Stimulated activated CD8-positive, alpha-beta memory T cell treated with anti-CD3 and anti-CD28 coated beads, Interleukin-7, amount 100 ng/mL, for 1 hour (primary cell): ENCODE data around the gene DPP10.

Source experiments
- DNase-seq, 2 donors: peaks; one replicate each; pipeline ENCODE4 v3.0.0-alpha.2; 2020; ENCODE audit warnings: low read depth in 2 of 2

DPP10 gene

DNA sequence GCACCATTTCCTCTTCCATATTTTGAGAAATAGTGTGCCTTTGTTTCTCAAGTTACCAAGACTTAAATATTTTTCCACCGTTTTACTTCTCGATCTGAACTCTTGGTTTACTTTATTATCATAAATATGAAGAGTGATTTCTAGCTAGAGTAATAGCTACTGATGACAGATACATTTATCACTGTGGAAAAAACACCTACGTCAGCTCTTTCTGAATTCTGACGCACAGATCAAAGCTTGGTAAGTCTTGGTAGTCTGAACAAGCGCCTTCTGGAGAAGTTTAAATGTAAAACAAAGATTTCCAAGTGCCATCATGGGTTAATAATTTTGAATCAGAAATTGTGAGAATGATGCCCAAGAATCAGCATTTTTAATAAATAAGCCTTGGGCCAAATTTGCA lies 367.7 kb downstream of the DPP10 start:
- DNase-seq = no peak

- DNase-seq = no peak
Observed at GRCh38 chr2:114812261-114812660, 369.8 kb downstream of the DPP10 start.

GRCh38 chr2:114814355-114814754 lies 371.9 kb downstream of the DPP10 start:
- no peak for DNase-seq

DNA sequence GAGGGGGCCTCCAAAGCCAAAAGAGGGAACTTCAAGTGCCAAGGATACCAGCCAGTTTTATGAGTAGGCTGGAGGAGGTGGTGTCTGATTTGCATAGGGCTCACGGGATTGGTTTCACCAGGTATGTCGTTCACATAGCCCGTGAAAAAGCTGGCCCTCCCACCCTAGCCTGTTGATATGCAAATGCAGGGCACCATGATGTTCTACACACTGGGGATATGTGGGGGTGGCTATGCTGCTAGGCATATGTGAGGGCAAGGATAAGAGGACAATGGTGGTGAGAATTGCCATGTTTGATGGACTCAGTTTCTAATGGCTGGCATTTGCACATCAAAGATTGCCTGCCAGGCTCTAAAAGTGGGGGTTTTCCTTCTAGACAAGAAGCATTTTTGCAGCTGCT lies 378.6 kb downstream of the DPP10 start:
- no peak for DNase-seq

DNA sequence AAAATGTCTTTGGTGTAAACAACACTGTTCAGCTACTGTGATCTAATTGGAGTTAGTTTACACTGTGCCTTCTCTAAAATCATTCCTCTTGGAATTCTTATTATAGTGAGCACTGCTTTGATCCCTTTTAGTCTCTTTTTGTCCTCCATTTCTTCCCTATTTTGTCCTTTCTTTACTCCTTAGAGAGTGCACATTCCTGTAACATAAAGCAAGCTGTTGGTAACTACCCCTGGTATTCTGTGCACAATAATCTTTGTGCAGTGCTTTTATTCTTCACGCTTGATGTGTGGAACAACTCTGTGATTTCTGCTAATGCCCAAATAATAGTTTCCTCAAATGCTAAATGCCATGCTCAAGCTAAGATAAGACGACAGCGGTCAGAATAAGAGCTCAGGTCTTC lies 401.5 kb downstream of the DPP10 start:
- no peak for DNase-seq

GRCh38 chr2:114857196-114857595 lies 414.8 kb downstream of the DPP10 start:
- no peak for DNase-seq

GRCh38 chr2:114859726-114860510 lies 417.5 kb downstream of the DPP10 start:
- DNase-seq = no peak

DNA sequence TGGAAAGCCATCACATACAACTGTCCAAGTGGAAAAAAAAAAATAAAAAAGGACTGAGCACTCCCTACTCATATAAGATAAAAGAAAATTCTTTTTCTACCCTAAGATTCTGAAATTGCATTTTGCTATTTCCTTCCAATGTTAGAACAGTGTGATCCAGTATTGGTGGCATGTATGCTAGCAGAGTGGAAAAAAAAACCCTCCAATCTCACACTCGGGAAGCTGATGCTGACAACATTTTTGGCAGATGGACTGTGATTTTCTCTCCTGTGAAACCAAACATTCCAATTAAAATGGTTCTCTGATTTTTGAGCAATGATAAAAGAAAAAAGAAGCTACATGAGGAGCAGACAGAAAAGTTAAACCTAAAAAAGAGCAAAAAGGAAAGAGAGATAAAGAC lies 419.8 kb downstream of the DPP10 start:
- no peak for DNase-seq

- no peak for DNase-seq
Observed at GRCh38 chr2:114864901-114865300, 422.5 kb downstream of the DPP10 start.

- DNase-seq = no peak
Observed at GRCh38 chr2:114880046-114880445, 437.6 kb downstream of the DPP10 start.

DNA sequence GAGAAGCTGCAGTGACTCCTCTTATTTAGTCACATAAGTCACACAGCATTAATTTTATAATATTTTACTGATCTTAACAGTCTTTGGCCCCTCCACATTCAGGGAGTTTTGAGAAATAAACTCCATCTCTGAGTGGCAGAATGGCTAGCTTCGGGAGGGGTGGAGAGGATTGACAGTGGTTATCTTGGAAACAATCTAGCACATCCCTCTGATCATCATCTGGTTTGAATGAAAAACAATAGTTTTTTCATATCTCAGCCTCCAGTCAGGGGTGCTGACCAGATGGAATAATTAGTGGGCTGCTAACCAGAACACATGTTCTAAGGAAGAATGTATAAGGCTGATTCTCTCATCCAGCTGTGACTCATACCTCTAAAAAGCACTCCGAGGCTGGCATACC lies 477.5 kb downstream of the DPP10 start:
- no peak for DNase-seq

GRCh38 chr2:114922076-114922475 lies 479.6 kb downstream of the DPP10 start:
- DNase-seq = no peak

- no peak for DNase-seq
Observed at GRCh38 chr2:114925296-114926255, 483.1 kb downstream of the DPP10 start.

DNA sequence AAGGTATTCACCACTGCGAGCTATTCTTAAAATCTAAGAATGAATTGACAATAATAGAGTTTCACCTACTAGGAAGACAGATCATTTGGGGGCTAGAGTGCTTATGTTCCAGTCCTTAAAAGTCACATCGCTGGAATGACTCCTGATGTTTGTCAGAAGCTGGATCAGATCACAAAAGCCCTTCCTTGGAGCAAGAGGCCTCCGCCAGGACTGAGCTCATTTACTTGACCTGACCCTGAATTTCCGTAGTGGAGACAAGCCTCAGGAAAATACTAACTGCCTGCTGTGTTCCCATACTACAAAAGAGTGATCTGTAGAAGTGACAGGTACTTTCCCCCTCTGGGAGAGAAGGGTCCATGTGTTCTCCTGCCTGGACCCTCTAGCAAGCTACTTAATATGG lies 483.9 kb downstream of the DPP10 start:
- no peak for DNase-seq

- DNase-seq = no peak
Observed at GRCh38 chr2:114929225-114929624, 486.8 kb downstream of the DPP10 start.

GRCh38 chr2:114933671-114934241 lies 491.3 kb downstream of the DPP10 start:
- DNase-seq = no peak

DNA sequence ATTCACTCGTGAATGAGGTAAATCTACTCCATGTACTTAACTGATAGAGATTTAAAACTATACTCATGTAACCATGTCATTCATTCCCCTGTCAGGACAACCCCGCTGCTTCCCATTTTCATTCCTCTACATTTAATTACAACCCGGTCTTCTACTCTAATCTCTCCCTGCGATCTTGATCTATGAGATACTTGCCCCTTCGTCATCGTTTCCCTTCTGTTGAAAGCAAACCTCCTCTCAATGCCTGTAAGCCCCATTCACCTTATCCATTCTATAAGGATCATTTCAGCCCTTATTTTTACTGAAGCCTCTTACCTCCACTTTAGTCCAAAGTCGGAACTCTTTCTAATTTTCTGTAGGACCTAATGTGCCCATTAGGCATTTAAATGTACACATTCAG lies 492.6 kb downstream of the DPP10 start:
- no peak for DNase-seq

DNA sequence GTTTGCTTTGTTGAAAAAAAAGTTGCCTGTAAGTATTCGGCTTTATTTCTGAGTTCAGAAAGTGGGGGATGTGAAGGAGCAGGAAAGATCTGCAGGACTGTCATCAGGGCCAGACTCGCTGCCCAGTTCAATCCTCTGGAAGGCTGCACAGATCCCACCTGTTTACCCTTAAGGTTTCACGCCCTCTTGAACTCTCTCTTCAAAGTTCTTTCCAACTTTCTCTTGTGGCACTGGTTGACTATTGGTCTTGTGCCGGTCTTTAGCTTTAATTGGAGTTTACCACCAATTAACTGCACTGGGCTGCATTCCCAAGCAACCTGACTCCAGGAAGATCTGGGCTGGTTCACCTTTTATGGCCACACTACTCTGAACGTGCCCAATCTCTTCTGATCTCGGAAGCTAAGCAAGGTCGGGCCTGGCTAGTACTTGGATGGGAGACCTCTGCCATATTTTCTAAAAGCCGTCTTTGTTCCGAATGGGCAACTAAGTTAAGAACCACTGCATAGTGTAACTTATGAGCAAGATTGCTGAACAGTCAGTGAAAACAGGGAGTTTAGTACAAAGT lies 495.0 kb downstream of the DPP10 start:
- no peak for DNase-seq

DNA sequence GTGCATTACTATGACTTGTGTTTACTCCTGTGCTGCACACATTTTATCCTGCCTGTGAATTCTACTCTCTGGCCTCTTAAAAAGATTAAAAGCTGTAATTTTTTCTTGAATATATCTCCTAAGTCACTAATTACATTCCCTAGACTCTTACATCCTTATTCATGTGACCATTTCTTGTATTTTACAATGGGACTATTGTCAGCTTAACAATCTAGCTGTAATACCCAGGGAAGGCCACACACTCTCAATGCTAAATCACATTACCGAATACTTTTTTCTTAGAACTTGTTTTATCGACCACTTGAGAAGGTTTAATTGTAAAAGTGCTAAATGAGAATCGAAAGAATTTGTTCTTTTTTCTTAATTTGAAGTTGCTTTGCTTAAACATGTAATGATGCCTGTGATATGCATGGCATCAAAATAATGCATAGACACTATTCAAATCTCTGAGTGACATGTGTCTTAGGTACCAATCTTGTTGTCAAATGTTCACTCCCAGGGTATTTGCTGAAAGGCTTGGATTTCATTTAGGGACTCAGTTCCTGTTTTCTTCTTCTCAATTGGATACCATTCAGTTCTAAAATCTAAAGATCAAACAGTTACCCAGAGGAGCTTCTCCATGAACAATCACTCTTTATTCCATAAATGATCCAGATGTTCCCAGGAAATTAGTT lies 498.5 kb downstream of the DPP10 start:
- DNase-seq = no peak

DNA sequence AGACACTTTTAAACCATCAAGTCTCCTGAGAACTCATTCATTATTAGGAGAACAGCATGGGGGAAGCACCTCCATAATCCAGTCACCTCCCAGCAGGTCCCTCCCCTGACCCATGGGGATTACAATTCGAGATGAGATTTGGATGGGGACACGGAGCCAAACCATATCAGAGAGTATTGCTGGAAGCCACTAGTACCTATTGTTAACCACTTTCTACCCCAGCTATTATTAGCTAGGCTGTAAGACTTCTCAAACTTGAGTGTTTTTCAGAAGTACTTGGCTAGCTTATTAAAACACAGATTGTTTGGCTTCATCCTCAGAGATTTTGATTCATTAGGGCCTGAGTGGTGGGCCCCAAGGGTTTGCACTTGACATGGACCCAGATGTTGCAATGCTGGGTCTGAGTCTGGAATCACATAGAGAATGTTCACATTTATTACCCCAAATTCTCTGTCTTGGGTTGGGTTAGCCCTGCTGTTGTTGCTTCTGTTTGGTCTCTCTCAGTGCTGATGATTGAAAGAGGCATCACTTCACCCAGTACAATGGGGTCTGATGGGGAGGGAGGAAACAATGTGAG lies 506.9 kb downstream of the DPP10 start:
- no peak for DNase-seq

- no peak for DNase-seq
Observed at GRCh38 chr2:114960389-114960788, 517.9 kb downstream of the DPP10 start.
